ENCODE results near the gene CCT8L2.

GRCh38 chr22:16586991-16587390 lies 5.6 kb downstream of the CCT8L2 start:
- TF ChIP-seq, protein P1, sequence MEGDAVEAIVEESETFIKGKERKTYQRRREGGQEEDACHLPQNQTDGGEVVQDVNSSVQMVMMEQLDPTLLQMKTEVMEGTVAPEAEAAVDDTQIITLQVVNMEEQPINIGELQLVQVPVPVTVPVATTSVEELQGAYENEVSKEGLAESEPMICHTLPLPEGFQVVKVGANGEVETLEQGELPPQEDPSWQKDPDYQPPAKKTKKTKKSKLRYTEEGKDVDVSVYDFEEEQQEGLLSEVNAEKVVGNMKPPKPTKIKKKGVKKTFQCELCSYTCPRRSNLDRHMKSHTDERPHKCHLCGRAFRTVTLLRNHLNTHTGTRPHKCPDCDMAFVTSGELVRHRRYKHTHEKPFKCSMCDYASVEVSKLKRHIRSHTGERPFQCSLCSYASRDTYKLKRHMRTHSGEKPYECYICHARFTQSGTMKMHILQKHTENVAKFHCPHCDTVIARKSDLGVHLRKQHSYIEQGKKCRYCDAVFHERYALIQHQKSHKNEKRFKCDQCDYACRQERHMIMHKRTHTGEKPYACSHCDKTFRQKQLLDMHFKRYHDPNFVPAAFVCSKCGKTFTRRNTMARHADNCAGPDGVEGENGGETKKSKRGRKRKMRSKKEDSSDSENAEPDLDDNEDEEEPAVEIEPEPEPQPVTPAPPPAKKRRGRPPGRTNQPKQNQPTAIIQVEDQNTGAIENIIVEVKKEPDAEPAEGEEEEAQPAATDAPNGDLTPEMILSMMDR (IDR thresholded peaks at IDR 0.05 in 2 of 3, conservative IDR thresholded peaks at IDR 0.05 in 1 of 3; ENCODE audit: borderline replicate concordance in 1 of 3, insufficient read depth in 1 of 3, low read depth in 2 of 3, low read length in 2 of 3) = no peak
- TF ChIP-seq, protein P2, sequence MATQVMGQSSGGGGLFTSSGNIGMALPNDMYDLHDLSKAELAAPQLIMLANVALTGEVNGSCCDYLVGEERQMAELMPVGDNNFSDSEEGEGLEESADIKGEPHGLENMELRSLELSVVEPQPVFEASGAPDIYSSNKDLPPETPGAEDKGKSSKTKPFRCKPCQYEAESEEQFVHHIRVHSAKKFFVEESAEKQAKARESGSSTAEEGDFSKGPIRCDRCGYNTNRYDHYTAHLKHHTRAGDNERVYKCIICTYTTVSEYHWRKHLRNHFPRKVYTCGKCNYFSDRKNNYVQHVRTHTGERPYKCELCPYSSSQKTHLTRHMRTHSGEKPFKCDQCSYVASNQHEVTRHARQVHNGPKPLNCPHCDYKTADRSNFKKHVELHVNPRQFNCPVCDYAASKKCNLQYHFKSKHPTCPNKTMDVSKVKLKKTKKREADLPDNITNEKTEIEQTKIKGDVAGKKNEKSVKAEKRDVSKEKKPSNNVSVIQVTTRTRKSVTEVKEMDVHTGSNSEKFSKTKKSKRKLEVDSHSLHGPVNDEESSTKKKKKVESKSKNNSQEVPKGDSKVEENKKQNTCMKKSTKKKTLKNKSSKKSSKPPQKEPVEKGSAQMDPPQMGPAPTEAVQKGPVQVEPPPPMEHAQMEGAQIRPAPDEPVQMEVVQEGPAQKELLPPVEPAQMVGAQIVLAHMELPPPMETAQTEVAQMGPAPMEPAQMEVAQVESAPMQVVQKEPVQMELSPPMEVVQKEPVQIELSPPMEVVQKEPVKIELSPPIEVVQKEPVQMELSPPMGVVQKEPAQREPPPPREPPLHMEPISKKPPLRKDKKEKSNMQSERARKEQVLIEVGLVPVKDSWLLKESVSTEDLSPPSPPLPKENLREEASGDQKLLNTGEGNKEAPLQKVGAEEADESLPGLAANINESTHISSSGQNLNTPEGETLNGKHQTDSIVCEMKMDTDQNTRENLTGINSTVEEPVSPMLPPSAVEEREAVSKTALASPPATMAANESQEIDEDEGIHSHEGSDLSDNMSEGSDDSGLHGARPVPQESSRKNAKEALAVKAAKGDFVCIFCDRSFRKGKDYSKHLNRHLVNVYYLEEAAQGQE (IDR thresholded peaks at IDR 0.05; ENCODE audit: low read depth) = no peak
- no peak for TF ChIP-seq EZH2 (IDR thresholded peaks at IDR 0.05)

Data from HCT116 (cell line).